Fibroblast of lung (primary cell): ENCODE results near the gene MELTF.

Source experiments
- CTCF ChIP-seq, 2 donors: IDR thresholded peaks in 1 of 2; conservative IDR thresholded peaks in 1 of 2; 1 replicate in 1 of 2; 2 replicates in 1 of 2; pipeline ENCODE4 v1.5.1; 2011 to 2012; ENCODE audit warnings: low read length in 2 of 2, control low read depth in 1 of 2, inconsistent platforms in 1 of 2, low read depth in 1 of 2, mild to moderate bottlenecking in 1 of 2
- EZH2 ChIP-seq: IDR thresholded peaks from 2 replicates; pipeline ENCODE4 v1.5.1; 2012; ENCODE audit warnings: low read length, control low read depth, mild to moderate bottlenecking; ENCODE audit errors: missing control alignments

GRCh38 chr3:197014942-197015575 lies 14.6 kb downstream of the MELTF start:
- no peak for TF ChIP-seq EZH2
- no peak for TF ChIP-seq CTCF (conservative IDR thresholded peaks at IDR 0.05 in 1 of 2, IDR thresholded peaks at IDR 0.05 in 1 of 2; ENCODE audit: low read depth in 1 of 2, low read length in 2 of 2)
